Measurements from ENCODE around the gene GPNMB.

DNA sequence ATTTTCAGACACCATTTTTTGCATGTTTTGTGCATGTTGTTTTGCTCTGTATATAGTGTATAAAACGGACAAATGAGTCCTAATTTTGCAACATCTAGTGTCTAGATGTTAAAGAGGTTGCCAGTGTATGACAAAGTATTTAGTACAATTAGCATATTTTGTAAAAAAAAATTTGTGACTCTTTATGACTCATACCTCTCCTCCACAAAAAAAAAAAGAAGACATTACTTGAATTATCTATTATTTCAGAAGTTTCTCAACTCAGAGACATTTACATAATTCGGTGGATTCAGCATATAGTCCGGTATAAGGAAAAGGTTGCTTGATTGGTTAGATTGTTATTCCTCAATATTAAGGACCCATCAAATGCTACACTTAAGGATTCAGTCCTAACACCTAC lies 38.7 kb upstream of the GPNMB start:
- TF ChIP-seq, protein P1, sequence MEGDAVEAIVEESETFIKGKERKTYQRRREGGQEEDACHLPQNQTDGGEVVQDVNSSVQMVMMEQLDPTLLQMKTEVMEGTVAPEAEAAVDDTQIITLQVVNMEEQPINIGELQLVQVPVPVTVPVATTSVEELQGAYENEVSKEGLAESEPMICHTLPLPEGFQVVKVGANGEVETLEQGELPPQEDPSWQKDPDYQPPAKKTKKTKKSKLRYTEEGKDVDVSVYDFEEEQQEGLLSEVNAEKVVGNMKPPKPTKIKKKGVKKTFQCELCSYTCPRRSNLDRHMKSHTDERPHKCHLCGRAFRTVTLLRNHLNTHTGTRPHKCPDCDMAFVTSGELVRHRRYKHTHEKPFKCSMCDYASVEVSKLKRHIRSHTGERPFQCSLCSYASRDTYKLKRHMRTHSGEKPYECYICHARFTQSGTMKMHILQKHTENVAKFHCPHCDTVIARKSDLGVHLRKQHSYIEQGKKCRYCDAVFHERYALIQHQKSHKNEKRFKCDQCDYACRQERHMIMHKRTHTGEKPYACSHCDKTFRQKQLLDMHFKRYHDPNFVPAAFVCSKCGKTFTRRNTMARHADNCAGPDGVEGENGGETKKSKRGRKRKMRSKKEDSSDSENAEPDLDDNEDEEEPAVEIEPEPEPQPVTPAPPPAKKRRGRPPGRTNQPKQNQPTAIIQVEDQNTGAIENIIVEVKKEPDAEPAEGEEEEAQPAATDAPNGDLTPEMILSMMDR (IDR thresholded peaks at IDR 0.05), result no peak
- no peak for TF ChIP-seq POLR2A (IDR thresholded peaks at IDR 0.05)
